Measurements from ENCODE around the gene XPR1.

DNA sequence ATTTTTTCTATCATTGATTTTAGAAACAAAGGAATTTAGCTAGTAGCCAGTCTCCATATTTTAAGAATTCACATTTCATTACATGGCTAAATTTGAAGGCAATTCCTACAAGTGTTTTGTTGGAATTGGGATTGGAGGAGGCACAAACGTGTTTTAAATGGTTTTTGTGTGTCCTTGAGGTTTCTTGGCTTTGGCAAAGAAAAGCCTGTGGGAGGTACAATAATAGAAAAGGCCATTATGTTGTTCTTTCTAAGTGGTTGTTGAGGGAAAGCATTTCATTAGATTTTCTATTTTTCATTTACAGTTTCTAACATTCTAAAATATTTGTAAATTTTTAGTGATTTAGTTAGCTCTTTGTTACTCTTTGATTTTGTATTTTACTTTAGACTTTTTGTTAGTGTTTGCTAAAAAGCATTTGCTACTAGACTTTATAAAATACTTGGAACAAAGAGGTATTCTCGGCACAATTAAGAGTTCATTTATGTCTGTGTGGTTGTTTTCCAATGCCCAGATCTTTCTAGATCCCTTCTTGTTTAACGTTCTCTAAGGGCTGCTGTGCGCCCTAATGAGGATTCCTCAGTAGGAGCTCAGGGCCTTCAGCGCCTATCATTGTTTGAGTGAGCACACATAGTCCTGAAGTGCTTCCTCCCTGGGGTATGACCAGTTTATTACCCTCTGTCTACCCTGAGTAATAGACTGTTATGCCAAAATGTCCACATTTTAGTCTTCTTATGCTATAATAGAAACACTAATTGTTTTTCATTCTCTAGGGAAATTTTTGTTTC is 210.9 kb downstream of the XPR1 start:
- TF ChIP-seq, protein P1, sequence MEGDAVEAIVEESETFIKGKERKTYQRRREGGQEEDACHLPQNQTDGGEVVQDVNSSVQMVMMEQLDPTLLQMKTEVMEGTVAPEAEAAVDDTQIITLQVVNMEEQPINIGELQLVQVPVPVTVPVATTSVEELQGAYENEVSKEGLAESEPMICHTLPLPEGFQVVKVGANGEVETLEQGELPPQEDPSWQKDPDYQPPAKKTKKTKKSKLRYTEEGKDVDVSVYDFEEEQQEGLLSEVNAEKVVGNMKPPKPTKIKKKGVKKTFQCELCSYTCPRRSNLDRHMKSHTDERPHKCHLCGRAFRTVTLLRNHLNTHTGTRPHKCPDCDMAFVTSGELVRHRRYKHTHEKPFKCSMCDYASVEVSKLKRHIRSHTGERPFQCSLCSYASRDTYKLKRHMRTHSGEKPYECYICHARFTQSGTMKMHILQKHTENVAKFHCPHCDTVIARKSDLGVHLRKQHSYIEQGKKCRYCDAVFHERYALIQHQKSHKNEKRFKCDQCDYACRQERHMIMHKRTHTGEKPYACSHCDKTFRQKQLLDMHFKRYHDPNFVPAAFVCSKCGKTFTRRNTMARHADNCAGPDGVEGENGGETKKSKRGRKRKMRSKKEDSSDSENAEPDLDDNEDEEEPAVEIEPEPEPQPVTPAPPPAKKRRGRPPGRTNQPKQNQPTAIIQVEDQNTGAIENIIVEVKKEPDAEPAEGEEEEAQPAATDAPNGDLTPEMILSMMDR (IDR thresholded peaks at IDR 0.05), result no peak
- TF ChIP-seq EP300 (IDR thresholded peaks at IDR 0.05), result no peak
- no peak for TF ChIP-seq POLR2A (IDR thresholded peaks at IDR 0.05)
